GM10266 (cell line): ENCODE data around the gene MCHR1.
"Not testable (repeated sequence)": the region's sequence is repeated elsewhere in the genome, so short reads cannot be mapped to it uniquely, and the experiment has no call there.

Source experiments
- DNase-seq: peaks from one replicate; pipeline ENCODE4 v3.0.0; 2012; ENCODE audit errors: extremely low spot score
- CTCF ChIP-seq: IDR thresholded peaks from 2 replicates; pipeline ENCODE4 v1.5.1; 2012; ENCODE audit warnings: mild to moderate bottlenecking, low read depth; ENCODE audit not compliant: control insufficient read depth, insufficient read depth; ENCODE audit errors: missing control alignments

Gene MCHR1

GRCh38 chr22:40709752-40710413 lies 30.6 kb downstream of the MCHR1 start:
- no peak for TF ChIP-seq CTCF
- DNase-seq, result no peak

- DNase-seq, result no peak
- no peak for TF ChIP-seq CTCF
Observed at GRCh38 chr22:40712311-40712710, 33.0 kb downstream of the MCHR1 start.

- no peak for TF ChIP-seq CTCF
Observed at GRCh38 chr22:40714499-40715337, 35.4 kb downstream of the MCHR1 start.

GRCh38 chr22:40716116-40716515 lies 36.8 kb downstream of the MCHR1 start:
- no peak for TF ChIP-seq CTCF
- no peak for DNase-seq

More at GRCh38 chr22:40714499-40715337, 35.4 kb downstream of the MCHR1 start:
- no peak for DNase-seq

GRCh38 chr22:40717657-40718056 lies 38.4 kb downstream of the MCHR1 start:
- not testable (repeated sequence) for DNase-seq

GRCh38 chr22:40718250-40719204 lies 39.2 kb downstream of the MCHR1 start:
- TF ChIP-seq CTCF, result no peak
- no peak for DNase-seq

- no peak for TF ChIP-seq CTCF
- no peak for DNase-seq
Observed at GRCh38 chr22:40719599-40719998, 40.3 kb downstream of the MCHR1 start.

GRCh38 chr22:40720156-40720537 lies 40.9 kb downstream of the MCHR1 start:
- not testable (repeated sequence) for DNase-seq
